CD4-positive, alpha-beta T cell (primary cell): ENCODE results near the gene RALGPS1. TPM values are rescaled to one million over a fixed set of nuclear protein-coding genes. Genes with fewer than 3 reads are reported as not detected.

Experiments used
- ATAC-seq: fragments of 200-7000 bp; cut with Tn5 transposase; one replicate; pipeline ENCODE4 v1.10.0; 2022; ENCODE audit warnings: mild to moderate bottlenecking; ENCODE audit not compliant: poor library complexity
- CTCF ChIA-PET: fragments of 350-600 bp; sonication (Branson Sonifier 250); formaldehyde crosslinking; loops from one replicate; lab custom pipeline; 2021; ENCODE audit warnings: antibody characterized with exemption, inconsistent platforms; lab: Charles Lee
- POLR2A ChIA-PET: fragments of 350-600 bp; sonication (Branson Sonifier 250); formaldehyde crosslinking; loops from one replicate; lab custom pipeline; 2021; ENCODE audit warnings: antibody characterized with exemption, inconsistent platforms; lab: Charles Lee
- DNase-seq, 14 experiments: peaks; one replicate each; pipeline ENCODE4 v3.0.0-alpha.2; 2013 to 2020; ENCODE audit warnings: mixed read lengths in 2 of 14
- H3K27ac ChIP-seq, 2 donors: one replicate each; pipeline versions ENCODE4 v1.5.1 to v1.7.0; 2013; ENCODE audit warnings: low read length in 2 of 2, low read depth in 1 of 2, mild to moderate bottlenecking in 1 of 2
- H3K27me3 ChIP-seq, 2 experiments: 1 replicate in 1 of 2; 2 replicates in 1 of 2; pipeline versions ENCODE4 v1.6.1 to v1.7.0; 2013; ENCODE audit warnings: low read length in 2 of 2, control low read depth in 1 of 2, mild to moderate bottlenecking in 1 of 2, moderate library complexity in 1 of 2; ENCODE audit not compliant: insufficient read depth in 2 of 2, control insufficient read depth in 1 of 2
- H3K36me3 ChIP-seq: one replicate; pipeline ENCODE4 v1.6.1; 2013; ENCODE audit warnings: low read length, control low read depth; ENCODE audit not compliant: insufficient read depth
- H3K4me1 ChIP-seq: one replicate; pipeline ENCODE4 v1.6.1; 2013; ENCODE audit warnings: low read length, control low read depth; ENCODE audit not compliant: insufficient read depth
- H3K4me3 ChIP-seq: one replicate; pipeline ENCODE4 v1.5.1; 2013; ENCODE audit warnings: mild to moderate bottlenecking, low read length, moderate library complexity
- H3K9me3 ChIP-seq, 2 experiments: 1 replicate in 1 of 2; 2 replicates in 1 of 2; pipeline versions ENCODE4 v1.6.1 to v1.7.0; 2013; ENCODE audit warnings: low read length in 2 of 2, mild to moderate bottlenecking in 2 of 2, control low read depth in 1 of 2, moderate library complexity in 1 of 2; ENCODE audit not compliant: control insufficient read depth in 1 of 2, insufficient read depth in 1 of 2
- H3K27ac Mint-ChIP-seq: one replicate; pipeline ENCODE4 v1.8.0; 2020; ENCODE audit warnings: mixed read lengths
- H3K27me3 Mint-ChIP-seq: one replicate; pipeline ENCODE4 v1.8.0; 2021; ENCODE audit warnings: mixed read lengths
- H3K36me3 Mint-ChIP-seq: one replicate; pipeline ENCODE4 v1.8.0; 2021; ENCODE audit warnings: low read depth, mixed read lengths
- H3K4me1 Mint-ChIP-seq: one replicate; pipeline ENCODE4 v1.8.0; 2021; ENCODE audit warnings: low read depth, mixed read lengths
- H3K4me3 Mint-ChIP-seq: one replicate; pipeline ENCODE4 v1.8.0; 2020; ENCODE audit warnings: mild to moderate bottlenecking, mixed read lengths
- H3K9me3 Mint-ChIP-seq: one replicate; pipeline ENCODE4 v1.8.0; 2020; ENCODE audit warnings: mixed read lengths
- CTCF ChIP-seq: fragments of 200-600 bp; IDR thresholded peaks from one replicate; pipeline ENCODE4 v1.8.0; 2022; ENCODE audit warnings: antibody characterized with exemption, mild to moderate bottlenecking
- intact Hi-C, 2 experiments: fragments of 100-400 bp; cut with DNase I in 1 of 2; cut with micrococcal nuclease in 1 of 2; formaldehyde crosslinking; loops; one replicate each; pipeline versions ENCODE4 v1.15.1 to v1.9.0; 2023 to 2025; cut with DNase I, micrococcal nuclease
- total RNA-seq, 174 experiments: library from RNA in 2 of 174; stranded (reverse) in 2 of 174; gene quantifications; one replicate each; pipeline ENCODE4 v1.2.3 and lab custom pipeline; 2021 to 2026

The RALGPS1 gene
- total RNA-seq, 2 experiments from 2014 or later, result 5.8 to 6.3 TPM

DNA sequence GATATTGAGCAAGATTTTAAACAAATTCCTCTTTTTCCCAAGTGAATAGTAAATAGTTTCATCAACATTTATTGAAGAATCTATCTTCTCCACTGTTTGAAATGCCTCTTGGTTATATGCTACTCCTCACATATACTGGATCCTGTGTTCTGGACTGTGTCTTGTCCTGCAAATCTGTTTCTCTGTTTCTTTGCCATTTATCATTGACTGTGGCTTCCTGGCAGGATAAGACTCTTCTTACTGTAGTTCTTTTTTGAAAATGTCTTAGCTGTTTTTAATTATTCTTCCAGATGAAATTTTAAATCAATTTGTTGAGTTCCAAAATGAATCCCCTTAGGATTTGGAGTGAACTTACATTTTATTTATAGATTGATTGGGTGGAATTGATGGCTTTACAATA lies 27.8 kb downstream of the RALGPS1 start:
- Histone ChIP-seq H3K9me3 (no peaks in the 10 kb centered on the region), H3K4me1 (peaks cover 2% of the 10 kb centered on the region), H3K27ac (no peak overlapping the region), H3K36me3 (no peaks in the 10 kb centered on the region), H3K4me3 (no peak overlapping the region), H3K27me3 (peaks cover 3 to 4% of the 10 kb centered on the region in 2 experiments)
- H3K36me3 Mint-ChIP-seq, result no peaks in the 10 kb centered on the region
- H3K9me3 Mint-ChIP-seq, result no peaks in the 10 kb centered on the region
- TF ChIP-seq CTCF, result no peak
- H3K4me3 Mint-ChIP-seq, result no peak overlapping the region
- no peak for ATAC-seq
- H3K27me3 Mint-ChIP-seq, result peaks cover 24% of the 10 kb centered on the region
- POLR2A ChIA-PET, result interaction anchor here (0.7 kb wide), 1 partner anchor 220 kb away, joined by 3 read pairs; no protein-coding TSS in a partner anchor
- intact Hi-C loops, result loop anchor here in 1 of 2 experiments (10.0 kb wide), 2 partner anchors 512 to 642 kb away; partner anchors contain the start of genes LRSAM1 and RPL12
- no peak for DNase-seq
- H3K27ac Mint-ChIP-seq, result no peak overlapping the region
- H3K4me1 Mint-ChIP-seq, result peaks cover 6% of the 10 kb centered on the region
- CTCF ChIA-PET, result interaction anchor here (2.4 kb wide), 1 partner anchor 257 kb away, joined by 34 read pairs; no protein-coding TSS in a partner anchor

DNA sequence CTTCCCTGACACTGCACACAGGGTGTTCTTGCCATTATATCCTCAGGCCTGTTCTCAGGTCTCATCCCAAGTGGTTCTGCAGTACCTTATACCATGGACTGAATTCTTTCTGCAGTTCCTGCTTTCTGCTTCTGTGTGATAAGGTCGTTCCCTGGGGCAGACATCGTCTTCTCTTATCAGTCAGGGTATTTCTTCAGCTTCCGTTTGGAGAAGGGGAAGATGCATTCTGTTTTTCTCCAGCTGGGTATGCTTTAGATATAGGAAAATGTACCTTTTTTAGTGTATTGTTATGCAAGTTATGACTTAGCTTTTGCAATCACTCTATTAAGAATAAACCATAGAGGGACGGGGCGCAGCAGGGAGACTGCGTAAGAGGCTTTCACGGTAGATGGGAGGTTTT lies 31.1 kb downstream of the RALGPS1 start:
- H3K27me3 Mint-ChIP-seq, result peaks cover 20% of the 10 kb centered on the region
- H3K9me3 Mint-ChIP-seq, result no peaks in the 10 kb centered on the region
- H3K36me3 Mint-ChIP-seq, result no peaks in the 10 kb centered on the region
- H3K27ac ChIP-seq, result no peak overlapping the region
- ChIA-PET CTCF (no interaction called here), POLR2A (no interaction called here)
- H3K4me3 ChIP-seq, result no peak overlapping the region
- peaks cover 1% of the 10 kb centered on the region for H3K4me1 ChIP-seq
- no peaks in the 10 kb centered on the region for H3K9me3 ChIP-seq
- H3K4me1 Mint-ChIP-seq, result peaks cover 2% of the 10 kb centered on the region
- ATAC-seq (no peak), DNase-seq (no peak)
- H3K4me3 Mint-ChIP-seq, result no peak overlapping the region
- intact Hi-C loops, result loop anchor here in 1 of 2 experiments (10.0 kb wide), 2 partner anchors 509 to 639 kb away; partner anchors contain the start of genes LRSAM1 and RPL12
- H3K27ac Mint-ChIP-seq, result no peak overlapping the region
- H3K36me3 ChIP-seq, result no peaks in the 10 kb centered on the region
- no peak for TF ChIP-seq CTCF
- peaks cover 3 to 4% of the 10 kb centered on the region in 2 experiments for H3K27me3 ChIP-seq

- CTCF ChIA-PET, result interaction anchor here (0.8 kb wide), 1 partner anchor 38 kb away, joined by 3 read pairs; no protein-coding TSS in a partner anchor
- Histone ChIP-seq H3K36me3 (no peaks in the 10 kb centered on the region), H3K9me3 (no peaks in the 10 kb centered on the region), H3K27me3 (peaks cover 0 to 3% of the 10 kb centered on the region in 2 experiments), H3K4me3 (no peak overlapping the region), H3K4me1 (no peaks in the 10 kb centered on the region), H3K27ac (no peak overlapping the region)
- Mint-ChIP-seq H3K4me1 (no peaks in the 10 kb centered on the region), H3K36me3 (no peaks in the 10 kb centered on the region), H3K4me3 (no peak overlapping the region), H3K27ac (no peak overlapping the region), H3K27me3 (peaks cover 18% of the 10 kb centered on the region), H3K9me3 (no peaks in the 10 kb centered on the region)
- POLR2A ChIA-PET, result no interaction called here
- DNase-seq (peak in 3 of 14 experiments; percentile 15 to 27 (median 25)), ATAC-seq (peak; percentile 32)
- intact Hi-C loops, result loop anchor here in 1 of 2 experiments (10.0 kb wide), 2 partner anchors 507 to 637 kb away; partner anchors contain the start of genes LRSAM1 and RPL12
- no peak for TF ChIP-seq CTCF
Observed at GRCh38 chr9:126947529-126947928, 32.9 kb downstream of the RALGPS1 start.
